Measurements from ENCODE around the gene SPTBN5.

Gene SPTBN5

GRCh38 chr15:41871175-41871905 lies 22.5 kb downstream of the SPTBN5 start:
- no peak for TF ChIP-seq CTCF (IDR thresholded peaks at IDR 0.05; ENCODE audit: low read length, missing control alignments)
- no peak overlapping the region for H3K4me3 ChIP-seq (replicated peaks; ENCODE audit: low read depth, low read length)
- no peak for DNase-seq (ENCODE audit: low read depth)

GRCh38 chr15:41870689-41871081 lies 23.2 kb downstream of the SPTBN5 start:
- no peak overlapping the region for H3K4me3 ChIP-seq (replicated peaks; ENCODE audit: low read depth, low read length)
- TF ChIP-seq CTCF (IDR thresholded peaks at IDR 0.05; ENCODE audit: low read length, missing control alignments), result no peak
- DNase-seq (ENCODE audit: low read depth), result peak; percentile 60

- no peak overlapping the region for H3K4me3 ChIP-seq (replicated peaks; ENCODE audit: low read depth, low read length)
- no peak for TF ChIP-seq CTCF (IDR thresholded peaks at IDR 0.05; ENCODE audit: low read length, missing control alignments)
- DNase-seq (ENCODE audit: low read depth), result no peak
Measured at GRCh38 chr15:41869770-41870688, 23.8 kb downstream of the SPTBN5 start.

- H3K4me3 ChIP-seq (replicated peaks; ENCODE audit: low read depth, low read length), result no peak overlapping the region
- DNase-seq (ENCODE audit: low read depth), result no peak
- no peak for TF ChIP-seq CTCF (IDR thresholded peaks at IDR 0.05; ENCODE audit: low read length, missing control alignments)
Measured at GRCh38 chr15:41868321-41868720, 25.5 kb downstream of the SPTBN5 start.

- H3K4me3 ChIP-seq (replicated peaks; ENCODE audit: low read depth, low read length), result no peak overlapping the region
- no peak for DNase-seq (ENCODE audit: low read depth)
- no peak for TF ChIP-seq CTCF (IDR thresholded peaks at IDR 0.05; ENCODE audit: low read length, missing control alignments)
Measured at GRCh38 chr15:41866872-41867579, 26.8 kb downstream of the SPTBN5 start.

GRCh38 chr15:41866263-41866703 lies 27.6 kb downstream of the SPTBN5 start:
- H3K4me3 ChIP-seq (replicated peaks; ENCODE audit: low read depth, low read length), result no peak overlapping the region
- no peak for DNase-seq (ENCODE audit: low read depth)
- no peak for TF ChIP-seq CTCF (IDR thresholded peaks at IDR 0.05; ENCODE audit: low read length, missing control alignments)

Measured in fibroblast of pulmonary artery (primary cell).